Stomach (tissue), 9 donors: ENCODE data around the gene GRB10. TPM values are rescaled to one million over a fixed set of nuclear protein-coding genes. Genes with fewer than 3 reads are reported as not detected.

ENCODE experiments used
- DNase-seq, 2 donors: peaks; one replicate each; pipeline versions ENCODE4 v3.0.0 to v3.0.0-alpha.2; 2013 to 2019
- H3K27ac ChIP-seq, 5 donors: fragments of 200-600 bp in 4 of 5; sonication (generic) in 4 of 5; one replicate each; pipeline ENCODE4 v1.5.1; 2013 to 2019; ENCODE audit warnings: mild to moderate bottlenecking in 1 of 5, moderate library complexity in 1 of 5
- H3K27me3 ChIP-seq, 3 donors: fragments of 200-600 bp; sonication (generic); one replicate each; pipeline ENCODE4 v1.5.1; 2017 to 2019; ENCODE audit warnings: mixed run types in 1 of 3
- H3K36me3 ChIP-seq, 4 donors: fragments of 200-600 bp; sonication (generic); 1 replicate in 3 of 4; 2 replicates in 1 of 4; pipeline ENCODE4 v1.5.1; 2016 to 2019
- H3K4me1 ChIP-seq, 4 donors: fragments of 200-600 bp; sonication (generic); one replicate each; pipeline ENCODE4 v1.5.1; 2016 to 2019
- H3K4me3 ChIP-seq, 4 donors: fragments of 200-600 bp; sonication (generic) in 3 of 4; one replicate each; pipeline ENCODE4 v1.5.1; 2016 to 2019; ENCODE audit warnings: mild to moderate bottlenecking in 1 of 4
- H3K9me3 ChIP-seq, 4 donors: fragments of 200-600 bp; sonication (generic); one replicate each; pipeline ENCODE4 v1.5.1; 2016 to 2019
- CTCF ChIP-seq, 7 experiments: fragments of 450-650 bp in 4 of 7; fragments of 200-600 bp in 3 of 7; sonication (generic) in 3 of 7; IDR thresholded peaks; one replicate each; pipeline ENCODE4 v1.5.1; 2016 to 2019; ENCODE audit warnings: antibody characterized with exemption in 7 of 7, control low read depth in 2 of 7, mild to moderate bottlenecking in 1 of 7
- EP300 ChIP-seq: sonication (generic); formaldehyde crosslinking; IDR thresholded peaks from one replicate; pipeline ENCODE4 v1.6.1; 2017; ENCODE audit warnings: antibody characterized with exemption
- POLR2A ChIP-seq, 4 donors: fragments of 450-650 bp; IDR thresholded peaks; one replicate each; pipeline ENCODE4 v1.6.1; 2016; ENCODE audit warnings: antibody characterized with exemption in 4 of 4, control low read depth in 2 of 4, mild to moderate bottlenecking in 1 of 4, moderate library complexity in 1 of 4
- POLR2AphosphoS5 ChIP-seq, 3 donors: sonication (generic); formaldehyde crosslinking; IDR thresholded peaks; one replicate each; pipeline ENCODE4 v1.6.1; 2016; ENCODE audit warnings: antibody characterized with exemption in 3 of 3
- WGBS, 5 donors: extraction: QIAGEN DNeasy Blood & Tissue Kit in 3 of 5; methylation state at CpG; one replicate each; pipeline versions ENCODE4 v1.1.5 to v1.1.7; 2013 to 2018; 5-methylcytosine and 5-hydroxymethylcytosine counted together
- intact Hi-C: fragments of 100-400 bp; cut with DNase I; formaldehyde crosslinking; loops from one replicate; pipeline ENCODE4 v1.15.1; 2023; ENCODE audit warnings: low total_unique reads
- polyA plus RNA-seq, 3 donors: library from polyadenylated mRNA; stranded (reverse); fragments of 200-250 nt; gene quantifications; one replicate each; pipeline ENCODE4 v1.2.3, GENCODE V29; 2013
- total RNA-seq, 5 donors: library from RNA; depleted of rRNA; stranded (reverse); fragments of >200 nt; gene quantifications; one replicate each; pipeline versions ENCODE4 v1.1.0 to v1.2.3, GENCODE V29; 2014 to 2016
- donor health status: healthy with polysubstance abuse.
- donor health status: Bipolar disorder and iron deficiency.
- donor health status: healthy.

GRB10 gene
- total and polyA plus RNA-seq, 8 donors, result 10.2 to 84.9 (median 49.6) TPM

DNA sequence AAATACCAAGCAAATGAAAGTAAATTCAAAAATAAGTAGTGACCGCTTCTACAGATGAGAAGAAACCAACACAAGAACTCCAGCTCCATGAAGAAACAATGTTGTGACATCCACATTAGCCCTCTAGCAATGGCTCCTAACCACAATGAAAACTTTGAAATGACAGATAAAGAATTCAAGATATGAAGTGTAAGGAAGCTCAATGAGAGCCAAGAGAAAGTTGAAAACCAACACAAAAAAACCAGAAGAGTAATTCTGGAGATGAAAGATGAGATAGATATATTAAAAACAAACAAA is 149.3 kb downstream of the GRB10 start:
- intact Hi-C loops, result no loop called here
- WGBS, 5 donors, result 90 to 95% (median 93%) methylated on average over 1 of the region's 1 CpG

GRCh38 chr7:50632561-50633413 is 149.9 kb downstream of the GRB10 start:
- Histone ChIP-seq H3K4me1 (peaks cover 5 to 22% (median 20%) of the 10 kb centered on the region in 4 donors), H3K27ac (no peak overlapping the region), H3K36me3 (no peaks in the 10 kb centered on the region), H3K9me3 (no peaks in the 10 kb centered on the region), H3K27me3 (no peaks in the 10 kb centered on the region), H3K4me3 (no peak overlapping the region)
- TF ChIP-seq POLR2A (IDR thresholded peaks at IDR 0.05), result no peak
- TF ChIP-seq CTCF (IDR thresholded peaks at IDR 0.05), result peak in 5 of 7 experiments; percentile 52 to 87 (median 65)
- intact Hi-C loops, result no loop called here
- WGBS, 5 donors, result 53 to 70% (median 59%) methylated on average over 4 to 10 of the region's 10 CpGs
- peak; percentile 62 to 67 for DNase-seq

More for the DNA sequence above, 149.3 kb downstream of the GRB10 start:
- H3K9me3 ChIP-seq, result no peaks in the 10 kb centered on the region
- no peak overlapping the region for H3K4me3 ChIP-seq
- no peak overlapping the region for H3K27ac ChIP-seq
- H3K4me1 ChIP-seq, result peaks cover 5 to 25% (median 20%) of the 10 kb centered on the region in 4 donors
- TF ChIP-seq EP300 (no peak), CTCF (IDR thresholded peaks at IDR 0.05) (no peak), POLR2A (IDR thresholded peaks at IDR 0.05) (no peak), POLR2AphosphoS5 (IDR thresholded peaks at IDR 0.05) (no peak)
- no peak for DNase-seq
- no peaks in the 10 kb centered on the region for H3K36me3 ChIP-seq
- no peaks in the 10 kb centered on the region for H3K27me3 ChIP-seq

GRCh38 chr7:50631639-50632038 is 151.1 kb downstream of the GRB10 start:
- DNase-seq, result peak in 1 of 2 donors; percentile 43
- TF ChIP-seq POLR2A (IDR thresholded peaks at IDR 0.05), result no peak
- TF ChIP-seq POLR2AphosphoS5 (IDR thresholded peaks at IDR 0.05), result no peak
- no peak for TF ChIP-seq CTCF (IDR thresholded peaks at IDR 0.05)
- TF ChIP-seq EP300, result no peak
- no peaks in the 10 kb centered on the region for H3K27me3 ChIP-seq
- no peak overlapping the region for H3K27ac ChIP-seq
- intact Hi-C loops, result no loop called here
- no peaks in the 10 kb centered on the region for H3K9me3 ChIP-seq
- peaks cover 0 to 6% (median 4%) of the 10 kb centered on the region in 4 donors for H3K36me3 ChIP-seq
- peaks cover 5 to 22% (median 20%) of the 10 kb centered on the region in 4 donors for H3K4me1 ChIP-seq
- H3K4me3 ChIP-seq, result no peak overlapping the region
- 46 to 64% (median 62%) methylated on average over 7 of the region's 7 CpGs for WGBS, 5 donors

- DNase-seq, result no peak
- Histone ChIP-seq H3K4me1 (peaks cover 5 to 22% (median 20%) of the 10 kb centered on the region in 4 donors), H3K9me3 (no peaks in the 10 kb centered on the region), H3K36me3 (peaks cover 3 to 12% (median 9%) of the 10 kb centered on the region in 4 donors), H3K4me3 (no peak overlapping the region), H3K27me3 (no peaks in the 10 kb centered on the region), H3K27ac (no peak overlapping the region)
- intact Hi-C loops, result no loop called here
- WGBS, 5 donors, result 86 to 93% (median 89%) methylated on average over 6 of the region's 6 CpGs
- TF ChIP-seq POLR2AphosphoS5 (IDR thresholded peaks at IDR 0.05), result no peak
- TF ChIP-seq CTCF (IDR thresholded peaks at IDR 0.05), result no peak
- no peak for TF ChIP-seq EP300
- no peak for TF ChIP-seq POLR2A (IDR thresholded peaks at IDR 0.05)
Observed at GRCh38 chr7:50631100-50631499, 151.6 kb downstream of the GRB10 start.
